Skin of body (tissue), 2 donors: Measurements from ENCODE around the gene C11orf21. TPM values are rescaled to one million over a fixed set of nuclear protein-coding genes. Genes with fewer than 3 reads are reported as not detected.
A peak's percentile ranks its signal among the peaks of the same experiment; 100 is the strongest.

Experiments
- DNase-seq: peaks from one replicate; lab custom pipeline; 2025; lab: John Stamatoyannopoulos, UW
- total RNA-seq: library from RNA; depleted of rRNA; stranded (reverse); fragments of >200 nt; gene quantifications from one replicate; pipeline ENCODE4 v1.2.3, GENCODE V29; 2014

Gene C11orf21
- total RNA-seq, 1 donor from 2014 or later = 2.0 TPM

DNA sequence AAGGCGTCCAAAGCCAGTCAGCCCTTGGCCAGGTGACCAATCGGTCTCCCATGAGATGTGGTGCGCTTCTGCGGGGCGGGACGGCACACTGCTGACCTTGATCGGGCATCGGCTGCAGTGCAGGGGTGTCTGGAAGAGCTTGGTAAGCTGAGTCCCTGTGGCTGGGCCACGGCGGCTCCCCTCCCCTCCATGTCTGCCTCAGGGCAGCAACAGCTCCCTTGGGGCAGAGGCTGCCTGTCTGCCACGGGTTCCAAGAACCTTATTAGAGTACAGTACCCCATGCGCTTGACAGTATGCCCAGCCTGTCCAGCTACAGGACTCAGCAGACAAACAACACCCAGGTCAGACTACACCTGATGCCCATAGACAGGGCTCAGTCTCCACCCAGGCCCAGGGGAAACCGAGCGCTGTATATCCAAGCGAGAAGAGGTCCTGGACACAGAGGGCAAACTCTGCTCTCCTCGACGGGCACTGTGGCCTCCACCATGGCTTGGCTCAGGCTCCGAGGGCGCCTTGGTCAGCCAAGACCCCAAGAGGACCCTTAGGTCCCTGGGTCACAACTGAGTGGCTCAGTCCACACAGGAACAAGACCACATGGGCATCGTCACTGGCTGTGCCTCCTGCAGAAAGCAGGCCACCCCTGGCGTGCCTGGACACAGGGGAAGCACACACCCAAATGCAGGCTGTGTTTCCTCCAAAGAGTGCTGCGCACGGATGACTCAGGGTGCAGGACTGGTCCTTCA, 19.0 kb upstream of the C11orf21 start:
- DNase-seq = no peak

DNA sequence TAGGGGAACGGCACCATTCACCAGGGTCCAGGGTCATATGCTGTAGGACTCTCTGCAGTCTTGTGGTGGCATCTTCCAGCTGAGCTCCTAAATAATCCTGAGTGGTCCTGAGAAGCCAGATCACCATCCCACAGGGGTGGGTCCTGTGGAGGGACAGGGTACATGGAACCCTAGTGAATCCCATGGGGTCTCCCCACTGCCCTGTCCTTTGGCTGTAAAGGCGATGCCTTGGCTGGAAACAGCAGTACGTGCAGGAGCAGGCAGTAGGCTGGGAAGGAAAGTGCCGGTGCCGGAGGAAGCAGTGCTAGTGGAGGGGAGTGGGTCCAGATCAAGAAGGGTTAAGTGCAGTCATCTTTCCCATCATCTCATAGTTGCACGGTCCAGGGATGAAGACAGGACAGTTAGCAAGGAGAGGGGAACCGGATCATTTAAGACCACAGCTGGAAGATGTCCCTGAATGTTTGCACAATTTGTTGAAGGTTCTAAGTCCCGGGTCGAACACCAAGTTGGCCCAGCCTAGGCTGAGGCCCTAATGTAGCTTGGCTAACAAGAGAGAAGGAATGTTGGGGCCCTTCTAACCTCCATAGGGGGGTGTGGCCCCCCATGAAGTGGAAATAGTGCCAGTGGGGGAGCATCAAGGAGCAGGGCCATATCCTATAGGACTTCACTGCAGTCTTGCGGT, 18.2 kb upstream of the C11orf21 start:
- DNase-seq = no peak

DNA sequence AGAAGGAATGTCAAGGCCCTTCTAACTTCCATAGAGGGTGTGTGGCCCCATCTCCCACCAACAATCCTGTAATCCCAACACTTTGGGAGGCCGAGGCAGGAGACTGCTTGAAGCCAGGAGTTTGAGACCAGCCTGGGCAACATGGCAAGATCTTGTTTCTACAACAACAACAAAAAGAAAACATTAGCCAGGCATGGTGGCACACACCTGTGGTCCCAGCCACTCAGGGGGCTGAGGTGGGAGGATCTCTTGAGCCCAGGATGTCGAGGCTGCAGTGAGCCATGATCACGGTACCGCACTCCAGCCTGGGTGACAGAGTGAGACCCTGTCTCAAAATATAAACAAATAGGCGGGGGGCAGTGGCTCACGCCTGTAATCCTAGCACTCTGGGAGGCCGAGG, 17.0 kb upstream of the C11orf21 start:
- no peak for DNase-seq

DNA sequence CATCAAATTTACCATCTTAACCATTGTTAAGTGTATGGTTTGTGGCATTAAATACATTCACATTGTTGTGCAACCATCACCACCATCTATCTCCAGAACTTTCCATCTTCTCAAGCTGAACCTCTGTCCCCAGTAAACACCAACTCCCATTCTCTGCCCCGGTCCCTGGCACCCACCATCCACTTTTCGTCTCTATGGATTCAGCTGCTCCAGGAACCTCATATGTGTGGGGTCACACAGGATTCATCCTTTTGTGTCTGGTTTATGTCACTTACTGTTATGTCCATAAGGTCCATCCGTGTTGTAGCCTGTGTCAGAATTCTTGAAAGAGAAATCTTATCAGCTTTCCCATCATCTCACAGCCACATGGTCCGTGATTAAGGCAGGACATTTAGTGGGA, 16.4 kb upstream of the C11orf21 start:
- DNase-seq = no peak

DNA sequence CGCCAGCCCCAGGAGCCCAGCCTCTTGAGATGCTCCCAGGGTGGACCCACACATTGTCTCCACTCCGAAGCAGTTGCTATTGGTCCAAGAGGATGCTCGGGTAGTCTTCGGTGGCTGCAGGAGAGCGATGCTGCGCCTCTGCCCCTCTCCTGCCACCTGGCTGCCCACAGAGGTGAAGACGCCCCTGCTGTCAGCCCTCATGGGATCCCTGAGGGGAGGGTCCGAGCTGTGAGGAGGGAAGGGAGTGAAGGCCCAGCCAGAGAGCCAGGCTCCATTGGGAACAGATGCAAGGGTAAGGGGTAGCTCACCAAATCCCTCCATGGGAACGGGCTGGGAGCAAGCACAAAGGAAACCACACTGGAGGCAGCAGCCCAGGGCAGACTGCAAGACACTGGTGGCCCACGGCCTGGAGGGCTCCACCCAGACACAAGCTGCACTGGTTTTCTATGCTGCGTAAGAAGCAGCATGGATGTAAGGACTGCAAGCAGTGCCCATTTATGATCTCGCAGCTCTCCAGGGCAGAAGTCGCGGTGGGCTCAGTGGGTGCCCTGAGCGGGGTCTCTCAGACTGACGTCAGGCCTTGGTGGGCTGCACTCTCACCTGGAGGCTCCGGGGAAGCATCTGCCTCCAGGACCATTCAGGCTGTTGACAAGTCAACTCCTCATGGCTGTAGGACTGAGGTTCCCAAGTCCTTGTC, 15.8 kb upstream of the C11orf21 start:
- no peak for DNase-seq

DNA sequence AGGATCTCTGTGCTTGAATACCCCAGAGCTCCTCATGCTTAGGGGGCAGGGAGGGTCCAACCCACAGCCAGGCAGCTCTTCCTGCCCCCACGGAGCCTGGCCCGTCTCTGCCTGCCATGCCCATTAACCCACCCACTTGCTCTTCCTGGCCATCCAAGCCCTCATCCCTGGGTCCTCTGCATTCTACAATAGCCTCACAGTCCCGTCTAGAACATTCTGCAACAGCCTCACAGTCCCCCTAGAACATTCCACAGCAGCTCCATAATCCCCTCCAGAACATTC, 15.2 kb upstream of the C11orf21 start:
- no peak for DNase-seq

DNA sequence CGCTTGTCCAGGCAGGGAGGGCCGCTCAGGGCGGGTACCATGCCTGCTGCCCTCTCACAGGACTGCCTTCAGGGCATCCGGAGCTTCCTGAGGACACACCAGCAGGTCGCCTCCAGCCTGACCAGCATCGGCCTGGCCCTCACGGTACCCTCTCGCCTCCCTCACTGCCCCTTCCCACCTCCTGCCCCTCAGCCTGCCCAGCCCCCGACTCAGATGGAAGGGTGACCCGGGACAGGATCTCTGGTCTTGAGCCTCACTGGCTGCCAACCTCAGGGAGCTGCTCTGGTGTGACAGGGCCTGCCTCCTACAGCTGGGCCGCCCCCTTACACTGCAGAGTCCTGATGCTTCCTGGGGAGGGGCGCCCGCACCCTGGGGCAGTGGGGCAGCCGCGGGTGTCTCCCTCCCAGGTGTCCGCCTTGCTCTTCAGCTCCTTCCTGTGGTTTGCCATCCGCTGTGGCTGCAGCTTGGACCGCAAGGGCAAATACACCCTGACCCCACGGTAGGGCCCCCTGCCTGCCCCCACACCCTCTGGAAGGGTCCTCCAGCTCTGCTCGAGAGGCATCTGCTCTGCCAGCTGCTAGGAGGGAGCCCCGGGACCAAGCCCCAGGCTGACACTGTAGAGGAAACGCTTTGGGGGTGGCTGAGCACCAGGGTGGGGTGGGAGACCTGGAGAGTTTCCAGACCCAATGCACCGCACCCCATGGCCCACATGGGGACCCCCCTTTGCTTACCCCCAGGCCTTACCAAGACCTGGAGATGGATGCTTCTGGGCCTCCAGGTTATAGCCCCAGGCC, 14.6 kb upstream of the C11orf21 start:
- no peak for DNase-seq

DNA sequence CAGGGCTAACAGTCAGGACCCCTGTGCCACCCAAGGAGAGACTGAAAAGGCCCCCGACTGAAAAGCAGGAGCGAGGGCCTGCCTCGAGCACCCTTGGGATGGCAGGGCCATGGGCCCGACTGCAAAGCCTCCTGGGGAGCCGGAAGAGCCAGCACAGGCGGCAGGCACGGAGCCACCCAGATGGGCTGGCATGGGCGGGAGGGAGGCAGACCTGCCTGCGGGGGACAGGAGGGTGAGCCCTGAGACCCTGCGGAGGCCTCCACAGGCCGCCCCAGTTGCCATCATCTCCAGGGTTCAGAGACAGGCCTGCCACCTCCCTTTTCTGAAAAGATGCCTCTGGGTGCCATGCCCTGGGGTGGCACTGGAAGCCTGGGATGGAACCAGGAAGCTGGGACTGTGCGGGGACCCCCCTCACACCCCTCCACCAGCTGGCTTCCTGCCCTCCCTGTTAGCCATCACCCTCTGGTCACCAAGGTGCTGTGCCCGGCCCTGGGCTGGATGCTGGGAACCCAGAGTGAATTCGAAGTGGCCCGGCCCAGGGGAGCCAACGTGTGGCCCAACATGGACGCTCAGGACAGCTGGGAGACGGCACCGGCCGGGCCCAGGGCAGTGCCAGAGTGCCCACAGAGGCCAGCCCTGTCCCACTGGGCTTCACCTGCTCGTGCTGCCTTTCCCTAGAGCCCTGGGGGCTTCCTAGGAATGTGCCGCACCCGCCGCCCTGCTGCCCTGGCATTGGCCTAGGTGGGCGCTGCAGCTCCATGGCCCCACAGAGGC, 13.9 kb upstream of the C11orf21 start:
- DNase-seq = no peak

DNA sequence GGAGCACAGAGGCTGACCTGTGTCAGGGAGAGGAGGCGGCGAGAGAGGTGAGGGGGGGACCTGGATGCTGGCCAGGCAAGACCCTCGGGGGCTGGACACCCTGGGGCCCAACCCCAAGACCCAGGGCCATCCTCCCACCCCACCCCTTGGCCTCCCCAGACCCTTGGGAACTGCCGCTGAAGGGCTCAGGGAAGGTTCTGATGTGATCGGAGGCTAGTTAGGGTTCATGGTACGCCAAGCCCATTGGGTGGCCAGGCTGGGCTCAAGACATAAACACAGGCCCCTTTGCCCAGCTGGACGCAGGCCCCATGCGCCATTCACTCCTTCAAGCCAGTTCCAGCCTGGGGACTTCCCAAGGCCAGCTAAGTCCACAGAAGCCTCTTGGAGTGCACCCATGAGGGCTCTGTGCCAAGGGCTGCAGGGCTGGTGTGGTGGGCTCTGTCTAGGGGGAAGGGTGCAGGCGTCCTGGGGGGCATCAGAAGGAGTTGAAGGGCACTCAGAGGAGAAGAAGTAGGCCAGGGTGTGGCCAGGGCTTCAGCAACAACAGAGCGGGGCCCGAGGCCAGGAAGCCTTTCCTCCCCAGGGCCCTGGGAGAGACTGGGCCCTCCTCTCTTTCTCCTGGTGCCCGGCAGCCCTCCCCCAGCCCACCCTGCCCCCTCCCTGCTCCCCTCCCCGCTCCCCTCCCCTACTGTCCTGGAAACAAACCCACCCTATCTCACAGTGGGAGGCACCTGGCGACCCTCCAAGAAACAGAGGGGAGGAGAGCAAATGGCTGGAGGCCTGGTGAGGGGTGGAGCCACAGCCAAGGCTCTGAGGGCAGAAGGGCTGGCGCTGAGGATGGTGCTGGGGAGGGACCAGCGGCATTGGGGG, 13.0 kb upstream of the C11orf21 start:
- peak; percentile 89 for DNase-seq

DNA sequence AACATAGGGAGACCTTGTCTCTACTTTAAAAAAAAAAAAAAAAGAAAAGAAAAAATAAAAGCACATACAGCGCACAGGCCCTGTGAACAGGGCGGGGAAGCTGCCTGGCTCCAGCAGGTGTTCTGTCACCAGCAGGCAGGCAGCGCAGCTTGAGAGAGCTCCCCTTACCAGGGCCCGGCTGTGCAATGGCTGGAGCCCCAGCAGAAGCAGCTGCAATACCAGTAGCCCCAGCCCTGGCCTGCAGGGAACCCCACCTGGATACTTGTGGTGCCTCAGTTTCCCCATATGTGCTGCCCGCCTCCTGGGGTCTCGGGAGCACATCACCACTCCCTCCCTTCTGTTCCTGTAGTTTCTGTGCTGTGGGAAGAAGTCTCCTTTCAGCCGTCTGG, 12.4 kb upstream of the C11orf21 start:
- DNase-seq = no peak

DNA sequence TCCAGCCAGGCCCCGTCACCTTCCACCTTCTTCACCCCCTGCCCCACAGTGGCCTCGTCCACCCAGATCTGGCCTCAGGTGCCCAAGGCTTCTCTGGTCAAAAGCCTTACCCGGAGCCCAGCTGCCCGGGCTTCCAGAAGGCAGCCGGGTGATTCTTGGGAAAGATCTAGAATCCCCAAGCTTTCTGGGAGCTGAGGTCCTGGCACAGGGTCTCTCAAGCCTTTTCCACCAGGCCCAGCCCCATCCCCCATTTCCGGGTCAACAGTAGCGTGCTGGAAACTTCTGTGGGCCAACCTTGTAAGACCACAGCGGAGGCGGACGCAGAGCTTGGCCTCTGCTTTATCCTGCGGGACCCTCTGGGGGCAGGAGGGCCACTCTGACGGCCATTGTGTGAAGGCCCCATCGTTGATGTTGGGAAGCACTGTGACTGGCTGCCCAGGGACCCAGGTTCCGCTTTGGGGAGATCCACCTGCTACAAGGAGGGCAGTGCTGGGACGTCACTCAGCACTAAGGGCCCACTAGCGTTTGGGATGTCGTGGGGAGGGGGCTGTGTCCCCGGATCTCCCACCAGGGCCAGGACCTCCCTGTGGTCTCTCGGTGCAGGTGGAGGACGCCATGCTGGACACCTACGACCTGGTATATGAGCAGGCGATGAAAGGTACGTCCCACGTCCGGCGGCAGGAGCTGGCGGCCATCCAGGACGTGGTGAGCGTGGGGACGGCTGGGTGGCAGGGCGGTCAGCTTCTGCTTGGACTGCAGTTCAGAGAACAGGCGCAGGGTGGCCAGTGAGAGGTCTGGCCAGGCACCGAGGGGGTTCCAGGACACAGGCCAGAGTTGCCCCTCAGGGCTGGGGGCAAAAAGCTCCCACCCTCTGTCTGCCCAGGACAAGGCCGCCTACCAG, 11.6 kb upstream of the C11orf21 start:
- no peak for DNase-seq

DNA sequence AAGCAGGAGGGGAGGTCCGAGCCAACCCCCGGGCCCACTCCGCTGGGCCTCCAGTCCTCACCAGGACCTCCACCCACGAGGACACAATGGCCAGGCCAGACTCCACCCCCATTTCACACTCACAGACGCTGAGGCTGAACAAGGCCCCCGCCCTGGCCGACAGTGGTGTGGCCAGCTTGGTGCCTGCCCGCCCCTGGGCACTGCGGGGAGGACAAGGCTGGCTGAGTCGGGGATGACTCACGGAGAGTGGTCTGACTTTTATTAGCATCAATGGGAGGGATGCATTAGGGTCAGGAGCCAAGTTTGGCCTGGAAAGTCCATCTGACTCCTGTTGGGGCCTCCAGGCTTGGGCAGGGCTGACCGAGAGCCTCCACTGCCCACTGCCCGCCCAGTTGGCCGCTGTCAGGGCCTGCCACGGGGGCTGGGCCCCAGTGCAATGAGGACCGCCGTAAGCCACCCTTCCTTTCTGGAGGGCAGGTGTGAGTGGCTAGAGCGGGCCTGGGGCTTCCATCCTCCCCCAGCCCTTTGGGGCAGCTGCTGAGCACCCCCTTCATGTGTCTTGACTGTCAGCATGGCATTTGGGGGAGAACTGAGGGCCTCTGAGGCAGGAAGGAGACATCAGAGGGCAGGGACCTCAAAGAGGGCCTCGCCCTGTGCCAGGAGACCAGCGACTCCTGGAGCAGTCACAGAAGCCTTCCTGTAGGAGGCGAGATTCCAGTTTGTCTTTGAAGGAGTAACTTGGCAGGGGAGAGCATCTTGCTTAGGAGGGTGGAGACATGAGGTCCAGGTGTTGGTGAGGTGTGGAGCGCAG, 10.7 kb upstream of the C11orf21 start:
- no peak for DNase-seq

DNA sequence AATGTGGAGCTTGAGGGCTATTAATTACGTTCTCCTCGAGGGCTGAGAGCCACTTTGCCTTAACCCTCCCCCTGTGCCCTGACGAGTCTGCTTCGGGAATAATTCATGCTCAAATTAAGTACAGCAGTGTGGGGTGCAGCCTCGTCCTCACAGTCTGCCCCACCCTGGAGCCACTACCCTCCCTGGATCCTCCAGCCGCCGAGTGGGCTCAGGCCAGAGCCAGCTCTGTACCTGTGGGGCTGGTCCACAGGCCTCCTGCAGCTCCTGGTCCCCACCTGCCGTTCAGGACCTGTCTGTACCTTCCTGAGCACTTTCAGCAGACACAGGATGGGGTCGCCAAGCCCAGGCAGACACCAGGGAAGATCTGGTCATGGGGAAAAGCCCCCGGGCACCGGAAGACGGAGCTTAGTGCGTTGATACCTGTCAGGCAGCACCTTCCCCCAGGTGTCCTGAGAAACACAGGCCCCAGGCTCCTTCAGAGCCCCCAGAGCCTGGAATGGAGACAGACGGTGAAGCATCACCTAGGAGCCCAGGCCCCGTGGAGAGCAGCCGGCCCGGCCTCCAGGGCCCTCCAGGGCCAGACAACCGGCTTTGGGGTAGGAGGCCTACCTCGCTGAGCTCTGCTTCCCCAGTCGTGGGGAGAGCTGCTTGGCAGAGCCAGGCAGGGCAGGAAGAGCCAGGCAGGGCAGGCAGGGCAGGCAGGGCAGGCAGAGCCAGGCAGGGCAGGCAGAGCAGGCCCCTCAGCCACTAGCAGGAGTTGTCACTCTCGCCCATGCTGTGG, 9.8 kb upstream of the C11orf21 start:
- DNase-seq = no peak

DNA sequence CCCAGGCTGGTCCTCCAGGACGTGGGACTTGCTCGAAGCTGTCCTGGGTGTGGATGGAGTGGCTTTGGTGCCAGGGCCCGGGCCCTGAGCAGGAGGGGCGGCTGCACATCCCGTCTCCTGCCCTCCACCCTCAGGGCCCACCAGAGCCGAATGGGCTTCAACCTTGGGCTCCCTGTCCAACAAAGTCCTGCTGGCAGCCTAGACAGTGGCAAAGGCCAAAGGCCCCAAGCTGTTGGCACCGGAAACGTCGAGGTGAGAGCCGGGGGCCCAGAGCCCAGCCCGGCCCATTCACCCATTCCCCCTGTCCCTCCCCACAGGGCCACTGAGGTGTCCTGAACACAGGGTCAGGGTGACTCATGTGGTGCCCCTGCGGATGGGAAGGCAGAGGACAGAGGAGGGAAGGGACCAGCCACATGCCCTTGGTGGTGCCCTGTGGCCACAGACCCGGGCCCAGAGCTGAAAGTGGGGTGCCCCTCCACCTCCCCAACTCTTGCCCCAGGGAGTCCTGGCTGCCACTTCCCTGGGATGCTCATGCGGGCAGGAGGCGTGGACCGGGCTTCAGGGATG, 9.2 kb upstream of the C11orf21 start:
- no peak for DNase-seq

DNA sequence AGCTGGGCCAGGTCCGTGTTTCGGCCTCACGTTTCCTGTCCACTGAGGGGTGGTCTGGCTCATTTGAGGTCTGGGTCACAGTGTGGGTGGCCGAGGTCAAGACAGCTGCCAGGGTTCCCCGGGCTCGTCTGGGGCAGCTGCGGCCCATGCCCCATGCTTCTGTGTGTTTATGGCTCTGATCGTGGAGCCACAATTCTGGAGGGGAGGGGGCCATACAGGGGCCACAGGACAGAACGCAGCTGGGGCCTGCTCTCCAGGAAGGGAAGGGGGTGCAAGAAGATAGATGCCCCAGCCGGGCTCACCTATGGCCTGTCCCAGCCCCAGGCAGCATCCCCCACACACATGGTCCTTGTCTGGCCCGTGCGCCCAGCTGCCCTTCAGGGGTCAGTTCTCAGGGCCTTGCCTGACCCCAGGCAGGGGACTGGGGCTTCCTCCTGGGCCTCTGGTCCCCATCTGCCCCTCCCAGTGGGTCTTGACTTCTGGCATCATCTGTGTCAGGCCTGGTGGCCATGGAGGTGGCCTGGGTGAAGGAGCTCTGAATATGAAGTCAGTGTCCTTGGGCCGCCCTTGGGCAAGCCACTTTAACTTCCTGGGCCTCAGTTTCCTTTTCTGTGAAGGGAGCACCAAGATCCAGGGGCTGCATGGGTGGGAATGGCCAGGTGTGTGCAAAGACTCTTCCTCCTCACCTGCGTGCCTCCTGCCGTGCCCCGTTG, 8.5 kb upstream of the C11orf21 start:
- DNase-seq = no peak

DNA sequence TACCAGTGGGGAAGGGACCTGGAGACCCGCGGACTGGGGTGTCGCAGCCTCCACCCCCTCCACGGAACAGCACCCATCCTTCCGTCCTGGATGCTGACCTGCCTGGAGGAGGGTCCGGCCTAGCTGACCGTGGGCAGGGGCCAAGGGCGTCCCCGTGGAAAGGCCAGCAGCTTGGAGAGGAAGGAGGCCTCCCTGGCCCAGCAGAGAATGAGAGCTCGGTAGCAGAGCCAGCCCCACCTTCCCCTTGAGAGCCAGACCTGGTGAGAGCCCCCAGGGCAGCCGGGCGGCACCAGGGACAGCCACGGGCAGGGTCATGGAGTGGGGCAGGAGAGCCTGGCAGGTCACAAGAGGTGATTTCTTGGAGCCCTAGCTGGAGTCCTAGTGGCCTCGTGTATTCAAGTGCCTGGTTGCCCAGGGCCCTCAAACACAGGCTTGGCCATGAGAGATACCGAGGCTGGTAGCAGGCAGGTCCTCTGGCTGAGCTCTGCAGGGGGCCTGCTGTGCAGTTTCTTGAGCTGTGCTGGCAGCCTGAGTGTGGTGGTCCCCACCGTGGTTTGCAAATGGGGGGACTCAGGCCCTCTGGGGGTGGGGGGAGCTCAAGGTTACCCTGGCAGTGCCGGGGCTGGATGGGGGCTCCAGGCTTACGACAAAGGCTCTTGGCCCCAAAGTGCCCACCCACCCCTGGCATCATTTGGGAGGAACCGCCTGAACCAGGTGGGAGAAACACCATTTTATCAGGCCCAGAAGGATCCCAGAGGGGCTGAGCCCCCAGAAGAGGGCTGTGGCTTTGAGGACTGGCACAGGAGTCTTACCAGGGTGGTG, 7.7 kb upstream of the C11orf21 start:
- no peak for DNase-seq
